Amniotic epithelial cell (primary cell): Measurements from ENCODE around the gene FBXO48.

Experiments
- DNase-seq: peaks from one replicate; pipeline ENCODE4 v3.0.0-alpha.2; 2010; ENCODE audit warnings: low read depth

Gene FBXO48

GRCh38 chr2:68412127-68412819 lies 54.8 kb downstream of the FBXO48 start:
- no peak for DNase-seq

- DNase-seq = no peak
These were observed 55.5 kb downstream of the FBXO48 start for GRCh38 chr2:68411397-68412126.
